Gastrocnemius medialis (tissue), 4 donors: ENCODE data around the gene PDC.

ENCODE experiments used
- CTCF ChIP-seq, 5 experiments: fragments of 450-650 bp in 3 of 5; fragments of 200-600 bp in 2 of 5; sonication (generic) in 2 of 5; IDR thresholded peaks in 4 of 5; conservative IDR thresholded peaks in 1 of 5; 1 replicate in 4 of 5; 2 replicates in 1 of 5; pipeline ENCODE4 v1.5.1; 2016 to 2019; ENCODE audit warnings: antibody characterized with exemption in 5 of 5, mild to moderate bottlenecking in 3 of 5, moderate library complexity in 3 of 5
- POLR2A ChIP-seq, 2 donors: fragments of 450-650 bp; IDR thresholded peaks; one replicate each; pipeline ENCODE4 v1.6.1; 2017; ENCODE audit warnings: antibody characterized with exemption in 2 of 2, mild to moderate bottlenecking in 2 of 2, moderate library complexity in 2 of 2

DNA sequence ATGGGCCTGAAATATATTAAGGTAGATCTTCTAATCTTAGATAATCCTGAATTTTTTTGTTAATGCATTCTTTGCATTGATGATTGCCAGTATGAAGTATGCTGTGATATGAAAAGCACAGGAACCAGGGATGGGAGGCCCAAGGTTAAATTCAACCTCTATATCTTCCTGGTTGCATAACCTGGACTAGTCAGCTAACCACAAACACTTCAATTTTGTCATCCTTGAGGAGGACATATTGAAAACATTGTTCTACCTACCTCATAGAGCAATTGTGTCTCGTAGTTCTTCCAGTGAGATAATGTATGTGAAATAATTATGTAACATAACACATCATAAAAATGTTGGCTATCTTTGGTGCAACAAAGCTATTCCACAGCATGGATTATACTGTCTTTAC, 25.6 kb downstream of the PDC start:
- no peak for TF ChIP-seq POLR2A (IDR thresholded peaks at IDR 0.05)
- TF ChIP-seq CTCF (IDR thresholded peaks at IDR 0.05 in 4 of 5, conservative IDR thresholded peaks at IDR 0.05 in 1 of 5): no peak
